Measurements from ENCODE around the gene FZD7. TPM values are rescaled to one million over a fixed set of nuclear protein-coding genes. Genes with fewer than 3 reads are reported as not detected.

FZD7 gene
- total and polyA plus RNA-seq, 9 of the 15 experiments (the other 6 are each of a cell fraction or from before 2014, with no cell fraction given): 0.11 to 2.4 (median 0.69) TPM

DNA sequence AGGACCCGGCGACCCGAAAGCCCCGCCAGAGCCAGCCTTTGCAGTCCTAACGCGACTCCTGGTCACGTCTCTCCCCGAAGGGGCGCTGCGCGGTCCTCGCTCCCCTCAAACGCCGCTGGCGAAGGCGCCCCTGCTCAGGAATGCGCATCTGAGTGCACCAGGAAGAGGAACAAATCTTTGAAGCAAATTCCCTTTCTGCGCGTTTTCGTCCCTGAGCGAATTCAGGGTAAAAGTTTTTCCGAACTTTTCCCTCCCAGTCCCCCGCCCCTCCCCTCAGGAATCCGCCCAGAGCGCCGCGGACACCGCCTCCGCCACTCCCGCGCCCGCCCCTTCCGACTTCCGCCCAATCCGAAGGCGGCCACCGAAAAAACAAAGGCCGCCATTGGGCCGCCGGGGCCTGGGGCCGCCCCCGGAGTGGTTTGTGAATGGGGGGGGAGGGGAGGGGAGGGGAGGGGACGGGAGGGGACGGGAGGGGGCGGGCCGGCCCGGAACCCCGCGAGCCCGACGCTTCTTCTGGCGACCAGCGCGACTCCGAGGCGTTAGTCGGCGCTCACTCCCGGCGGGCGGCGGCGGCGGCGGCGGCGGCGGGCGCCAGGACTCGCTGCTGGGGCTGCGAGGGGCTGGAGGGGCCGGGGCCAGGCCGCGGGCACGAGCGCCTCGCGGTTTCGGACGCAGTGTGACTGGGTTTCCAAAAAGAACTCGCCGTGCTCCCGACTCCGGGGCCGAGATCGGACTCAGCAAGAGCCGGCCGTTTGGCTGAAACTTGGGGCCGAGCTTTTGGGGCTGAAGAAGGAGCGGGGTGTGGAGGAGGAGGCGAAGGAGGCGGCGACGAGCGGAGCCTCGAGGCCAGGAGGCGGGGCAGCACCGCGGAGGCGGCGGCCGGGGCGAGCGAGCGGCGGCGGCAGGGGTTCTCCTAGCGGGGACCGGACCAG, at the start of gene FZD7 (continued):
- TF ChIP-seq SMC3 (conservative IDR thresholded peaks at IDR 0.05; ENCODE audit: insufficient read depth, low read depth, low read length): no peak
- no peak for TF ChIP-seq HDAC1 (IDR thresholded peaks at IDR 0.05)
- TF ChIP-seq ZNF184 (CRISPR knock-in tag; IDR thresholded peaks at IDR 0.05): no peak
- TF ChIP-seq XRCC3 (IDR thresholded peaks at IDR 0.05): no peak
- peak; percentile 92 for TF ChIP-seq POLR2G (IDR thresholded peaks at IDR 0.05; ENCODE audit: low read depth, low read length)
- no peak for TF ChIP-seq PTTG1 (tag; IDR thresholded peaks at IDR 0.05; ENCODE audit: low read depth)
- no peak for TF ChIP-seq CAMTA2 (CRISPR knock-in tag; conservative IDR thresholded peaks at IDR 0.05)
- TF ChIP-seq RNF2 (IDR thresholded peaks at IDR 0.05): no peak
- TF ChIP-seq ZNF174 (CRISPR knock-in tag; IDR thresholded peaks at IDR 0.05): no peak
- TF ChIP-seq KHSRP (IDR thresholded peaks at IDR 0.05): no peak
- TF ChIP-seq GABPA (tag; conservative IDR thresholded peaks at IDR 0.05; ENCODE audit: low read depth): peak; percentile 53; the same call in 1 of the 2 replicates
- TF ChIP-seq, protein P1, sequence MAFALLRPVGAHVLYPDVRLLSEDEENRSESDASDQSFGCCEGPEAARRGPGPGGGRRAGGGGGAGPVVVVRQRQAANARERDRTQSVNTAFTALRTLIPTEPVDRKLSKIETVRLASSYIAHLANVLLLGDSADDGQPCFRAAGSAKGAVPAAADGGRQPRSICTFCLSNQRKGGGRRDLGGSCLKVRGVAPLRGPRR (CRISPR knock-in tag; IDR thresholded peaks at IDR 0.05): no peak
- no peak for TF ChIP-seq ZNF23 (CRISPR knock-in tag; IDR thresholded peaks at IDR 0.05)
- TF ChIP-seq EGR1 (conservative IDR thresholded peaks at IDR 0.05): peak; percentile 45
- TF ChIP-seq FOXA1 (IDR thresholded peaks at IDR 0.05; ENCODE audit: borderline replicate concordance): no peak
- no peak for TF ChIP-seq ATF7 (IDR thresholded peaks at IDR 0.05)
- TF ChIP-seq, protein P2, sequence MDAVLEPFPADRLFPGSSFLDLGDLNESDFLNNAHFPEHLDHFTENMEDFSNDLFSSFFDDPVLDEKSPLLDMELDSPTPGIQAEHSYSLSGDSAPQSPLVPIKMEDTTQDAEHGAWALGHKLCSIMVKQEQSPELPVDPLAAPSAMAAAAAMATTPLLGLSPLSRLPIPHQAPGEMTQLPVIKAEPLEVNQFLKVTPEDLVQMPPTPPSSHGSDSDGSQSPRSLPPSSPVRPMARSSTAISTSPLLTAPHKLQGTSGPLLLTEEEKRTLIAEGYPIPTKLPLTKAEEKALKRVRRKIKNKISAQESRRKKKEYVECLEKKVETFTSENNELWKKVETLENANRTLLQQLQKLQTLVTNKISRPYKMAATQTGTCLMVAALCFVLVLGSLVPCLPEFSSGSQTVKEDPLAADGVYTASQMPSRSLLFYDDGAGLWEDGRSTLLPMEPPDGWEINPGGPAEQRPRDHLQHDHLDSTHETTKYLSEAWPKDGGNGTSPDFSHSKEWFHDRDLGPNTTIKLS (IDR thresholded peaks at IDR 0.05; ENCODE audit: borderline replicate concordance, low read depth): 0 out of 2 replicates have a peak, but pooled peaks have one; percentile 12
- TF ChIP-seq, protein P3, sequence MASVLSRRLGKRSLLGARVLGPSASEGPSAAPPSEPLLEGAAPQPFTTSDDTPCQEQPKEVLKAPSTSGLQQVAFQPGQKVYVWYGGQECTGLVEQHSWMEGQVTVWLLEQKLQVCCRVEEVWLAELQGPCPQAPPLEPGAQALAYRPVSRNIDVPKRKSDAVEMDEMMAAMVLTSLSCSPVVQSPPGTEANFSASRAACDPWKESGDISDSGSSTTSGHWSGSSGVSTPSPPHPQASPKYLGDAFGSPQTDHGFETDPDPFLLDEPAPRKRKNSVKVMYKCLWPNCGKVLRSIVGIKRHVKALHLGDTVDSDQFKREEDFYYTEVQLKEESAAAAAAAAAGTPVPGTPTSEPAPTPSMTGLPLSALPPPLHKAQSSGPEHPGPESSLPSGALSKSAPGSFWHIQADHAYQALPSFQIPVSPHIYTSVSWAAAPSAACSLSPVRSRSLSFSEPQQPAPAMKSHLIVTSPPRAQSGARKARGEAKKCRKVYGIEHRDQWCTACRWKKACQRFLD (CRISPR knock-in tag; IDR thresholded peaks at IDR 0.05): 0 out of 2 replicates have a peak, but pooled peaks have one; percentile 30
- no peak for TF ChIP-seq HNRNPH1 (optimal IDR thresholded peaks at IDR 0.05; ENCODE audit: low read depth, low read length)
- TF ChIP-seq ELK1 (CRISPR knock-in tag; IDR thresholded peaks at IDR 0.05): no peak
- peak; percentile 35 to 73; a peak in 2 of 4 replicates for TF ChIP-seq UBTF (IDR thresholded peaks at IDR 0.05; ENCODE audit: borderline replicate concordance in 1 of 2, low read depth in 2 of 2, low read length in 2 of 2)

All from K562 (cell line).